NB4 (cell line): ENCODE measurements around the gene MMP27.

Experiments
- DNase-seq: peaks from one replicate; pipeline ENCODE4 v3.0.0; 2010; ENCODE audit warnings: low read depth
- H3K4me3 ChIP-seq: one replicate; pipeline ENCODE4 v1.5.1; 2011; ENCODE audit warnings: mild to moderate bottlenecking, low read depth, low read length, moderate library complexity
- CTCF ChIP-seq: IDR thresholded peaks from one replicate; pipeline ENCODE4 v1.5.1; 2012; ENCODE audit warnings: low read depth, low read length
- MYC ChIP-seq: IDR thresholded peaks from 2 replicates; pipeline ENCODE4 v1.6.1; 2011; ENCODE audit warnings: low read depth, low read length
- POLR2A ChIP-seq: IDR thresholded peaks from 2 replicates; pipeline ENCODE4 v1.6.1; 2011; ENCODE audit warnings: mild to moderate bottlenecking; ENCODE audit not compliant: insufficient read length; ENCODE audit errors: extremely low read depth
- TF ChIP-seq, protein P1 (sequence below): IDR thresholded peaks from 2 replicates; pipeline ENCODE4 v1.6.1; 2011; ENCODE audit warnings: low read depth, low read length

Gene MMP27

DNA sequence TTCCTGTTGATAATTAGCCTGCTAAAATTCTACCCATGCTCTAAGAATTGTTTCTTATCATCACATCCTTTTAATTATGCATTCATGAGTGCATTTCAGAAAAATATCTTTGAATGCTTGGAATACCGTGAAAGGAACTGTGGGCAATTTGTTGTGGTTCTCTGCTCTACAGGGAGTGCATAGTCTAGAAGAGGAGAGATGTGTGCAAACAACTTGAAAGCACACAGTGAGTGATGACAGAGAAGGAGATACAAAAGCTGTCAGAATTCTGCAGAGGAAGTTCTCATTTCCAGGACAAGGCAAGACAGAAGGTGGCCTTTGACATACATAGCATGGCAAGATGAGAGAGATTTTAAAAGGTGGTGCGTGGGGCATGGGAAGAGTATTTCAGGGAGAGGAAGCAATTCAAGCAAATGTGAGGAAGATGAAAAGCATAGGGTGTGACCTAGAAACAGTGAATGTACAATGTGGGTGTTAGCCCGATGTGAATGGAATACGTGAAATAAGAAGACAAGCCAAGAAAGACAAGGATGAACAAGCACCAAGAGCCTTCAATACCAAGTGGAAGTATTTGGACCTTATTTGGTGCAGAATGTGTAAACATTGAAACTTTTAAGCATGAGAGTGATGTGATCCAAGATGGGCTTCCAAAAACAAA is 14.2 kb upstream of the MMP27 start:
- no peak overlapping the region for H3K4me3 ChIP-seq
- DNase-seq: no peak
- TF ChIP-seq MYC (no peak), CTCF (no peak), POLR2A (no peak)
- TF ChIP-seq, protein P1, sequence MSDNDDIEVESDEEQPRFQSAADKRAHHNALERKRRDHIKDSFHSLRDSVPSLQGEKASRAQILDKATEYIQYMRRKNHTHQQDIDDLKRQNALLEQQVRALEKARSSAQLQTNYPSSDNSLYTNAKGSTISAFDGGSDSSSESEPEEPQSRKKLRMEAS: no peak

DNA sequence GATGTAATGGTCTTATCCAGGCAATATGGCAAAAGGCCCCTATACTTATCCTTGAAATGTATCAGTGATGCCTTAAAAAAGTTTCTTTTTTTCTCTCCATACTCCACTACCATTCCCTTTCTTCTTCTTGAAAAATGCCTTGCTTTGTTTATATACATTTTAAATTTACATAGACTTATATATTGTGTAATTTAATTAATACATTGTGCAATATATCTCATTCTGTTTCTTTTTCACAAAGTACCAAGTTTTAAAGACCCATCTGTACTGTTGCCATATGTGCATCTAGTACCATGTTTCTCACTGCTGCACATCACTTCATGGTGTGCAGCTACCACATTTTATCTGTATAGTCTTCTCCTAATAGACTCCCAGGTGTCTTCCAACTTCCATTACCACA is 11.7 kb upstream of the MMP27 start:
- TF ChIP-seq CTCF (no peak), POLR2A (no peak)
- no peak overlapping the region for H3K4me3 ChIP-seq
- no peak for DNase-seq

DNA sequence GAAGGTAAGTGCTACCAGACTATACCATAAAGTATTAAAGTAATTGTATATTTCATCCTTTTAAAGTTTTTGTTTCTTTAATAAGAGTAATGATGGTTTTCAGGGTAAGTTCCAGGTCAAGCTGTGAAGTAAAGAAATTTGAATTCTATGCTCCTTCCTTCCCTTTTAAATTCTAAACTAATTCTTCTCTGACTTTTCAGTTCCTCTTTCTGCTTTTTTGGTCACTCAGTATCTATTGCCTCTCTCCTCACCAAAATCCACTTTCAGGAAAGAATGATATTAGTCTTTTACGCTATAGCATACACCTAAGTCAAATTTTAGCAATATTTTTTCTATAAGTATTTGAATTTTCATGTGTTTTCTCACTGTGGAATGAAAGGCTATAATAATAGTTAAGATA is 11.0 kb upstream of the MMP27 start:
- H3K4me3 ChIP-seq: no peak overlapping the region
- no peak for DNase-seq
- no peak for TF ChIP-seq POLR2A
- TF ChIP-seq MYC: no peak
- TF ChIP-seq, protein P1: no peak
- TF ChIP-seq CTCF: no peak

- DNase-seq: no peak
- TF ChIP-seq MYC (no peak), CTCF (no peak), POLR2A (no peak)
- TF ChIP-seq, protein P1: no peak
- H3K4me3 ChIP-seq: no peak overlapping the region
These were observed 6.6 kb upstream of the MMP27 start for GRCh38 chr11:102712137-102712536.

DNA sequence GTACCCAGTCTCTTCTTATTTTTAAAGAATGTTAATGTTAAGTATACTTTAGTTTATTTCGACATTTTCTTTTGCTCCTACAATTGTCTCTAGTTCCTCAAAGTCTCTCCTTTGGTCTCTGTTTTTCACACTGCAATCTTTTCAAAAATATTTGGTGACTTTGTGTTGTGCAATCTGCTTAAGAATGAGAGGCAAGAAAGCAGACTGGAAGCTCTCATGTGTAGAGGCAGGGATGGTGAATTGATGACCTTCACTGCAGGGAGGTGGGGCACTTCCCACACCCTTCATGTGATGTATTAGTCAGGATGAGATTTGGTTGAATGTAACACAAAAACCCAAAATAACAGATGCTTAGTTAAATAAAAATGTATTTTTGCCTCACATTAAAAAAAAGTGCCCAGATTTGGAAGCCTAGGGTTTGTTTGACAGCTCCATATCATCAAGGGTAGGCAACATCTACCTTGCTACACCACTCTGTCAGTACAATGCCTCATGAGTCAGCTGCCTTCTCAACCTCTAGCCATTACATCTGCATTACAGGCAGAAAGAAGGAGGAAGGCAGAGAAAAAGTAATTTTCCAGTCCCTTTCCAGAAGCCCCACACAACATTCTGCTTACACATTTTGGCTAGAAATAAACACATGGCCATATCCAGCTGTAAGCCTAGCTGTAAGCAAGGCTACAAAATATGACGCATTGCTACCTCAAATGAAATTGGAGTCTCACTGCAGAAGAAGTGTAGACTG is 3.8 kb upstream of the MMP27 start:
- TF ChIP-seq, protein P1: no peak
- TF ChIP-seq POLR2A (no peak), CTCF (no peak), MYC (no peak)
- H3K4me3 ChIP-seq: no peak overlapping the region
- no peak for DNase-seq
